ENCODE measurements around the gene SERPINB7.
"Not testable (repeated sequence)": the region's sequence is repeated elsewhere in the genome, so short reads cannot be mapped to it uniquely, and the experiment has no call there.

SERPINB7 gene, protein sequence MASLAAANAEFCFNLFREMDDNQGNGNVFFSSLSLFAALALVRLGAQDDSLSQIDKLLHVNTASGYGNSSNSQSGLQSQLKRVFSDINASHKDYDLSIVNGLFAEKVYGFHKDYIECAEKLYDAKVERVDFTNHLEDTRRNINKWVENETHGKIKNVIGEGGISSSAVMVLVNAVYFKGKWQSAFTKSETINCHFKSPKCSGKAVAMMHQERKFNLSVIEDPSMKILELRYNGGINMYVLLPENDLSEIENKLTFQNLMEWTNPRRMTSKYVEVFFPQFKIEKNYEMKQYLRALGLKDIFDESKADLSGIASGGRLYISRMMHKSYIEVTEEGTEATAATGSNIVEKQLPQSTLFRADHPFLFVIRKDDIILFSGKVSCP

DNA sequence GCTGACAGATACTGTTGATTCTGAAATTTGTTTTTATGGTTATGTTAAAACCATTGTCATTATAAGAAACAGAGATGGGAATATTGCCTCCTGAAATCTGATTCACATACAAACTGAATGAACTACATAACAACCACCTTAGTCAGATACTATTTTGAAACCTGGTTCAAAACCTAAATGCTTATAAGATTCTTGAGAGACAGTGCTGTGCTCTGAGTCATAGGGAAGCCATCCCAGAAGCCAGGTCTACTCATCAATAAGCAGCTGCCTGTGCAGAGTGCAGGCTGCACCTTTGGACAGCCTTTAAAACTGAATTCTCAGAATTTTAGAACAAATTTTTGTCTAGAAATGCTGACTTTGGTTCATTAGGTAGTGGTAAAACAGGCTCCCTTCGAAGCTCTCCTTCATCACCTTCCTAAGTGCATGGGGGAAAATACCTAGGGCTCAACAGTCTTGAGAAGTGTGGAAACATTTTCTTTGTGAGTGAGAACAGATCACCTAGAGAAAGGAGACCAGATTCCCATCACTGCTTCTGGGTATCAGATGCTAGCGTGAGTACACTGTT, at the start of gene SERPINB7:
Gene SERPINB7 (plus strand): TSS at position 253 of the 565 bp plus-strand sequence. CDS start 6,955 bp downstream, outside the sequence.
- DNase-seq (ENCODE audit: low read depth), result no peak

DNA sequence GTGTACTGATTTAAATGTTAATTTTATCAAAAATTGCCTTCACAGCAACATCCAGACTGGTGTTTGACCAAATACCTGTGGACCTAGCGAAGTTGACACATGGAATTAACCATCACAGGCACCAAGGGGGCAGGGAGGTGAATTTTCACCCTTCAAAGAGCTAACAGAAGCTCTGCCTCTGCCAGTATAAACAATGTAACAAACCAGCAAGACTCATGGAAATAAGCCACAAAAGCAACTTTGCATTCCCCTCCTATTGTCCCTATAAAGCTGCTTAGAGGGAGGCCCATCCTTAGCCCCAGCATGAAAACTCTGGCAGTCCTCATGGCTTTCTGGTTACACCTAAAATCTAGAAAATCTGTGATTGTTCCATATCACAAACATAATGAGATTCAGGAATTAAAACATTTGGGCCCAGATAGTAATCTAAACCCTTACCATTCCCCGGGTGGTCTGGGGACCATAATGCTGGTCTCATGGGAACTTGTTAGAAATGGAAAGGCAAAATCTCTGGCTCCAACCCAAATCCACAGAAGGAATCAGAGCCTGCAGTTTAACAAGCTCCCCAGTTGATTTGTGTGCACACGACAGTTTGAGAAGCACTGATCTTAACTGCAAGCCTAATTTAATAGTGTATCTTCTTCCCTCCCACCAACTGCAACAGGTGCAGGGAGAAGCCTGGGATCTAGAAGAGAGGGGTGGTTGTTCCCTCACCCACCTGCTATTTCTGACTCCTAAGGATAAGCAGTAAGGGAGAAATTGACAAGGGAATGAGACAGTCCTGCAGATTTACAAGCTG, 49.3 kb upstream of the SERPINB7 start:
- no peak for DNase-seq (ENCODE audit: low read depth)

DNA sequence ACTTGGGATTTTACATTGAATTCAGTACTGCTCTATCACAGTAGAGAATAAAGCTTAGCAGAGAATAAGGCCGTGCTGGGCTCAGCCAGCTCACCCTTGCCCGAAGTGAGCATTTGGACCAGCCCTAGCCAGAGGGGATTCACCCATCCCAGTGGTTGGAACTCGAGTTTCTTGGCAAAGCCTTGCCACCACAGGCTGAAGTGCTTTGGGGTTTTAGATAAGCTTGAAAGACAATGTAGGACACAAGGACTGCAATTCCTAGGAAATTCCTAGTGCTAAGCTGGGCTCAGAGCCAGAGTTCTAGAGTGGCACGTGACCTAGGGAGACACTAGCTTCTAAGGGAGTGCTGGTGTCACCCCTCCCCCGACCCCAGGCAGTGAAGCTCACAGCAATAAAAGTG, 44.4 kb upstream of the SERPINB7 start:
- DNase-seq (ENCODE audit: low read depth), result no peak

DNA sequence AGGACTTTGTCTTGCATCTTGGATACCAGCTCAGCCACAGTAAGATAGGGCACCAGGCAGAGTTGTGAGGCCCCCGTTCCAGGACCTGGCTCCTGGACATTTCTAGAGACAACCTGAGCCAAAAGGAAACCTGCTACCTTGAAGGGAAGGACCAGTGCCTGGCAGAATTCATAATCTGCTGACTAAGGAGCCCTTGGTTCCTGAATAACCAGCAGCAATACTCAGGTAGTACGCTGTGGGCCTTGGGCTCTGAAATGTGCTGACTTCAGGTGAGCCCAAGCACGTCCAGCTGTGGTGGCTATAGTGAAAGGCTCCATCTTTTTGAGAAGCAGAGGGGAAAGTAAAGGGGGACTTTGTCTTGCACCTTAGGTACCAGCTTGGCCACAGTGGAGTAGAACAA, 44.0 kb upstream of the SERPINB7 start:
- DNase-seq (ENCODE audit: low read depth), result no peak

DNA sequence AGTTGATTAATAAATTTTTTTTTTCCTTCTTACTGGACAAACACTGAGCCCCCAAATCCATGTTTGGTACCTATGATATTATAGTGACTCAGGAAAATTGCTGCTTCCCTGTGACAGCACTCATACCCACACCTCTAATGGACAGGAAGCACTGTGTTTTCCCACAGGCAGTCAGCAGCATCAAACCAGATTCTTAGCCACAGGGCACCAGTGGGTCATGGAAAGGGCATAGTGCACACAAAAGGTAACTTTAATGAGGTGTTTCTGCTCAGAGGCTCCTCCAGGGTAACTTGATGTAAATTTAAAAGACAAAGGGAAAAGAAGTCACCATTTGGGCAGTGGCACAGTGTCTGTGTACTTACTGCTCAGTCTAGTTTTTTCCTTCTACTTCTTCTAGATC, 38.3 kb upstream of the SERPINB7 start:
- DNase-seq (ENCODE audit: low read depth), result no peak

DNA sequence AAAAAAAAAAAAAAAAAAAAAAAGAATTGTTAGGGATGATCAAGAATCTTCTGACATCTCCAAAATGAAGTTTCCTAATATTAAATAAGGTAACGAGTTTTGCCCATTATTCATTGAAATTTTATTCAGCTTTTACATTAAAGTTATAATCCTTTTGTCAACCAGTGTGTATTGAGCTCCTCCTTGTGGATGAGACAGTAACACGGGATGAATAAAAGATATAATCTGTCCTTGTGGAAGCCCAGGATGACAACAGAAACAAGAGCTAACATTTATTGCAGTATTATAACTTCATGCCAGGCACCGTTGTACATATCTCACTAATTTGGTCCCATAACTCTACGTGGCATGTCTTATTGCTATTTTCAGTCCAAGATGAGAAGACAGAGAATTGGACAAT, 33.4 kb upstream of the SERPINB7 start:
- no peak for DNase-seq (ENCODE audit: low read depth)

DNA sequence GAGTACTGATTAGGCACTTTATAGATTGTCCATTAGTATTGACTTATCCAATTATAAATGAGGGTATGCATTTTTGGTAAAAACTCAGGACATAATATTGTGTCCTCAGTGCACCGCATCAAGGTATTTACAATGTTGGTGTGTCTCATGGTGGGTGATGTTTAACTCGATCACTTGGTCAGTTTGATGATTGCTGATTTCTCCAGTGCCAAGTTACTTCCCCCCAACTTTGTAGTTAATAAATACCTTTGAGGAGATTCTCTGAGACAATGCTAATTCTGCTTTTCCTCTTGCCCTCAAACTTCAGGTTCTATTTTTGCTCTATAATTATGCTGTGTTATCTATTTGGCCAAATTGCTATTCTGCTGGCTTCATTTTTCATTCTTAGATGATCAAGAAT, 28.2 kb upstream of the SERPINB7 start:
- no peak for DNase-seq (ENCODE audit: low read depth)

DNA sequence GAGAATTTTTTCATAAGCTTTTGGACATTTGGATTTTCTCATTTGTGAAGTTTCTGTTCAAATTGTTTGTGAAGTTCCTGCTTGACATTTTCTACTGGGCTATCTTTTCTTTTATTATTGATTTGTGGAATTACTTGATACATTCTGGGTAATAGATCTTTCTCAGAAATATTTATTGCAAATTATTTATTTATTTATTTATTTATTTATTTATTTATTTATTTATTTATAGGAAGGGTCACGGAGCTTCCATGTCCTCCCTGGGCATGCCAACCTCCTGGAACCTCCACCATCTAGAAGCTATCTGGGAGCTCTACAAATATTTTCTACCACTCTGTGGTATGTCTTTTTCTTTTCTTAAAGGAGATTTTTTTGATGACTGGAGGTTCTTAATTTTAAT, 25.7 kb upstream of the SERPINB7 start:
- DNase-seq (ENCODE audit: low read depth), result no peak

DNA sequence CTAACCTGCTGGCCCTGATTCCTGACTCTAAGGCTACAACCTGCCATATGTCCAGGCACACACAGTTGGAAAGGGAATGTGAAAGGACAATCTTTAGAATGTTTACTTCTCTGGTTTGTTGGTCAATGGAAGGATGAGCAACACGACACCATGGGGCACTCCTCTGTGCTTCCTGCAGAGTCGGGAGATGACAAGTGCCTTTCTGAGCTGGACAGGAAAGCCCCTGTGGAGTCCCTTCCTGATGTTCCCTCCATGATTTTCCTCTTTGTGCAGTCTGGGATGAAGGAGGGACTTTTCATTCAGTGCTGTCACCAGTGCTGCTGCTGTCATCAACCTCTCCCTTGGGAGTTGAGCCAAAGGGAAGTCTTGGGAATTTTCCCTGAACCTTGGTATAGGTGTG, 22.6 kb upstream of the SERPINB7 start:
- DNase-seq (ENCODE audit: low read depth), result no peak

DNA sequence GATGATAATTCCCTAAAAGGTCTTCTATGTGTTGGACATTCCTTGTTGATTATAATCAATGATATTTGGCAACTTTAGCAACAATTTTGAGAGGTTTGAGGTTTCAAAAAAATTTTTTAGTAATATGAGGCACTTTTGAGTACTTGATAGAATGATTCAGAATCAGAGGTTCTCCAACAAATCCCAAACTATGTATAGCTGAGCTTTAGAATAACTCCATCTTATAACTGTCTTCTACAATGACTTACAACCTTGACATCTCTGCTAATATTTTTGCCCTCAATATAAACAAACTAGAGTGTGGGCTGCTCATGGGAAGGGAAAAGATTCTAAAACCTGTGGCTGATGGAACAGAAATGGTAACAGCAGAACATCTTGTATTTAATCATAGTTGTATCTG, 21.5 kb upstream of the SERPINB7 start:
- no peak for DNase-seq (ENCODE audit: low read depth)

DNA sequence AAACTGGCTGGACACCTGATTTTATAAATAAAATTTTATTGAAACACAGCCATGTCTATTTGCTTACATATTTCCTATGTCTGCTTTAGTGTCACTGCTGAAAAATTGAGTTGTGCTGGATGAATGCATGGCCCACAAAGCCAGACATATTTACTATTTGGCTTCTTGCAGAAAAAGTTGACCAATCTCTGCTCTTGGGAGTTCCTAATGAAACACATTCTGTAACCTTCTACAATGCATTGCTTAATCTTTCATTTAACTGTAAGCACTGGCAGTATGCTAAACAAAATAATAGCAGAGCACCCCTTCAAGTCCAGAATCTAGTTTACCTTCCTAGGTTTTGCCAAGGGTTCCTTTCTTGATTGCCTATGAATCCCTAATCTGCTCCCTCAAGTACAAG, 17.7 kb upstream of the SERPINB7 start:
- no peak for DNase-seq (ENCODE audit: low read depth)

DNA sequence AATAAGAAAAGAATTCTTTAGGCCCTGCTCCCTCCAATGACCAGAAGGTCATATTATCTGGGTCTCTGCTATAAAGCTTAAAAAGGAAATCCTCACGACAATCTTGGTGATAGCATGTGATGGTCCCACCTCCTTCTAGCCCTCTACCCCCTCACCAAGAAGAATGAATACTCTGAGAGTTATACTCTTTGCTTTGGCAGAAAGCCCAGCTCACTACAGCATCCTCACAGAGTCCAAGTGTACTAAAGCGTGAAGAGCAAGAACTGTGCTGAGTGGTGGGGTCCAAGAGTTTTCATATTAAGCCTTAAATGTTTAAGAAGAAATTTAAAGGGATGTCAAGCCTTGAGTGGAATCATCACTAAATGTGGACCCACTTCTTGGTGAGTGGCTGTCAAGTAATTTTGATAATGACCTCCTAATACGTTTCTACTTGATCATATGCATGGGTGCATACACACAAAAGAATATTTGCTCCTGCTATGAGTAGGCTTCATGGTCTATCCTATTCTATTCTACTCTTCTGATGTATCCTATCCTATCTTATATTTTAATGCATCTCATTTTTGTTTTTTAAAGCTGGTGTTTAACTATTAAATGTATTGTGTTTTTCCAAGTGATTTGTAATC, 16.5 kb upstream of the SERPINB7 start:
- DNase-seq (ENCODE audit: low read depth), result no peak

DNA sequence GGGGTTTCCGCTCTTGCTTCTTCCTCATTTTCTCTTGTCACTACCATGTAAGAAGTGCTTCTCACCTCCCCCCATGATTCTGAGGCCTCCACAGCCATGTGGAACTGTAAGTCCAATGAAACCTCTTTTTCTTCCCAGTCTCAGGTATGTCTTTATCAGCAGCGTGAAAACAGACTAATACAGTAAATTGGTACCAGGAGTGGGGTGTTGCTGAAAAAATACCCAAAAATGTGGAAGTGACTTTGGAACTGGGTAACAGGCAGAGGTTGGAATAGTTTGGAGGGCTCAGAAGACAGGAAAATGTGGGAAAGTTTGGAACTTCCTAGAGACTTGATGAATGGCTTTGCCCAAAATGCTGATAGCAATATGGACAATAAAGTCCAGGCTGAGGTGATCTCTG, 15.4 kb upstream of the SERPINB7 start:
- DNase-seq (ENCODE audit: low read depth), result not testable (repeated sequence)

DNA sequence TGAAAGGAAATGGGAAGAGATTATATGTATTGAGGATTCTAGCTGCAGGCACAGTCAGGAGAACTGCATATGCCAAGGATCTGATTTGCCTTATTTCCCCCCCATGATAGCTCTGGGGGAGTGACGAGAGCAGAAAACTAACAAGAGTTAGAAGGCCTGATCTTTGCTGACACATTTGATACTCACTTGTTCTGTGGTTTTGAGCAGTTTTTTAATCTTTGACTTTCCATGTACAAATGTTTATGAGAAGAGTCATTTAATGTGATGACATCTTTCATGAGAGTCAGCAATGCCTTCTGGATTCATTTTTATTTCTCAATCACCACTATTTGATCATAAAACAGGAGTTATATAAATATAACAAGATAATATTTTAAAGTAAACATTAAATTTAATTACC, 12.7 kb upstream of the SERPINB7 start:
- DNase-seq (ENCODE audit: low read depth), result no peak

DNA sequence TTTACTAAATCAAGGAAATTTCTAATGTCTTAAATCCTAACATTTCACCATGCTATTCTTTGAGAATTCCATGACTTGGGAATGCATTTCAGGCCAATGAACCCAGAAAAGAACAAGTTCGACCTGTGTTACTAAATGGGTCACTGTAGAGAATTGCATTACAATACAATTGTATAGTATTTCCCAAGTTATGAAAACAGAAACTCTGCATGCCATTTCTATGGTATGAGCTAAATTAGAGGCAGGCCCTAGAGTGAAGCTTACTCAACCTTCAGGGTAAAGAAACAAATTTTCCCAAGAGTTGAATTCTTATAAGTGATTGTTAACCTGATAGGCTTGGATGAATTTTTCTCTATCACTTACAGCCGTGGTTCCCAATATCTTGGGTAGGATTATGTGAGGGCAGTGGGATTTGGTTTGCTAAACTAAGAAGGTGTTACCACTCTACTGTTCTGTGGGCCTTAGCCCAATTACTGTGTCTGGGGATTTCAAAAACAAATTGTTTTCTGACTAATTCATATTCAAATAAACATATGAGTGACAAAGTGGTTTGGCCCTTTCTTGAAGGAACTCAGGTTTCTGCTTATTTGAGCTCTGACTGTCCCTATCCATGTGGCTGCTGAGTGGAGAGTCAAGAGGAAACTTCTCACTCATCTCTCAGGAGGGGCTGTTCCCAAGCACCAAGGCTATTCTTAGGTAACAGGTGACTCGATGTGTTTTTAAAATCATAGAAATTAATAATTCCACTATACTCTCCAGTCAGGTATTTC, 11.2 kb upstream of the SERPINB7 start:
- DNase-seq (ENCODE audit: low read depth), result no peak

DNA sequence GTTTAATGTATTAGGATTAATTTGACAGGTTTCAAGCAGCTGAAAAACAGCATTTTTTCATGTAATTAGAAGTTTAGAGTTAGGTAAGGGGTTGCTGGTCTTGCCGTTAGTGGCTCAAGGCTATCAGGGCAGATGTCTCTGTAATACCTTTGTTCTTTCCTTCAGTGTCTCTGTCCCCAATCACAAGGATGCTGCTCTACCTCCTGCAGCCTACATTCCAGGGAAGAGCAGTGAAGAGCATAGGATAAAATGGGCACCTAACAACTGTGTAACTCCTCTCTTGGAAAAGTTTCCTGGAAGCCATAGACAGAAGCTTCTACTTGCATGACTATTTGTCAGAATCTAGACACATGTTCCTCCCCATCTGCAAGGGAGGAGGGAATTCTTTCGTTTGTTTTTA, 9.4 kb upstream of the SERPINB7 start:
- DNase-seq (ENCODE audit: low read depth), result no peak

DNA sequence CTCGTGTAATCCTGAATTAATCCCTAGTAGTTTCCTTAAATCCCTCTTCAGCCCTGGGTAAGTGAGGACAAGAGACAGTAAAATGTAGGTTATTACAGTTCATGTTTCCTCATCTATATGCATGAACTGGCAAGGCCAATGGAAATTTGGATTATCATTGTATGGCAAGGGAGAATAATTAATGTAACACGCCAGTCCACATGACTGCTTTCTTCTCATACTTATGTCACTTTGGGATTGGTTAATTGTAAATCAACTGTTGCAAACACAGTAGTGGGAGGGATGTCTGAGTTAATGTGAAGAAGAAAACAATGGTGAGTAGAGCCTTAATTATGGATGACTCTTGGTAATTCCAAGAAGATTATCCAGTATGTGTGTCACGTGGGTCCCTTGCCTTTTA, 1.7 kb upstream of the SERPINB7 start:
- no peak for DNase-seq (ENCODE audit: low read depth)

DNA sequence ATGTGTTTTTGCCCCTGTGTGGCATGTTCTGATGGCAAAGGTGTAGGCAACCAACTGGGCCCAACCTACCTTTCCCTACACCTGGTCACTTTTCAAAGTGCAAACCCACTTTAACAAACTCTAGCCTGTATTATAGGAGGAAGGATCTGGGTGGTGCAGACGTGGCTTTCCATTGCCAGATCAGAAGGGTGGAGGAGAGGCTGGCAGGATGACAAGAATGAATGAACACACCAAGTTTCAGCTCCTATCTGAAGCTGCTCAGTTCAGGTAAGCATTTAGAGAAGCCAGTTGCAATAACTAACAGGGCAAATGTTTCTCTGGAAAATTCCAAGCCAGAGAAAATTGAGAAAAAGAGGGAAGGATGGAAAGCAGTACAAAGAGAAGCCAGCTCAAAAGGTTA, 707 bp upstream of the SERPINB7 start:
- DNase-seq (ENCODE audit: low read depth), result no peak

DNA sequence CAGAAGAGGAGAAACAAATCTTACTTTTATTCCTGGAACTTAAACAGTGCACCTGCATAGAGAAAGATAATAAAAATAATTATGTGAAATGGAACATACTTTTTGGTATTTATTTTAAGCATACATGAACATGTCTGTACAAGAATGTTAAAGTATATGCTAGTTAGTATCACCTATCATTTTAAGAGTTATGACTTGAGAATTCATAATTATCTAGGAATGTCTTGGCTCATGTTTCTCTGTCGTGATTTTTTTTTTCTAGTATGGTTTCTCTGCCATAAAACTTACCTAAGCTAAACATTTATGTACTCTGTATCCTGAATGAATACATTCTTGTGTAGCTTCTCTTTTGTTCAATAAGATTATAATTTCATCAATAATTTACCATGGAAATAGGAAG, 4.2 kb downstream of the SERPINB7 start:
- DNase-seq (ENCODE audit: low read depth), result no peak

DNA sequence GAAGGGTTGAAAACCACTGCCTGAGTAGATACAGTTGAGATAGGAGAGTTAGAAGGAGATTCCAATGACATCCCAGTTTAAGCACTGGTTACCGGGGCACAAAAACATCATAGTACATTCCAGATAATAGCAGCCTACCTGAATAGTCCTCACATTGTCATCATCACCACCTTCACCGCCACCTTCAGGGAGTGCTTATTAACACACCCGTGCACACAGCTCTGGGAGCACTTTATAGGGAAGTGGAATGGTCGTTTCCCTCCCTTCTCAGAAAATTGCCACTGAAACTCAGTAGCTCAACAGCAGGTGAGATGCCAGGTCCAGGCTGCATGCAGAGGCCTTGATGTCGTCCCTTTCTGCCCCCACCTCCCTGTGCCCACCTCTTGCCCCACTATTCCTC, 8.2 kb downstream of the SERPINB7 start:
- DNase-seq (ENCODE audit: low read depth), result no peak

DNA sequence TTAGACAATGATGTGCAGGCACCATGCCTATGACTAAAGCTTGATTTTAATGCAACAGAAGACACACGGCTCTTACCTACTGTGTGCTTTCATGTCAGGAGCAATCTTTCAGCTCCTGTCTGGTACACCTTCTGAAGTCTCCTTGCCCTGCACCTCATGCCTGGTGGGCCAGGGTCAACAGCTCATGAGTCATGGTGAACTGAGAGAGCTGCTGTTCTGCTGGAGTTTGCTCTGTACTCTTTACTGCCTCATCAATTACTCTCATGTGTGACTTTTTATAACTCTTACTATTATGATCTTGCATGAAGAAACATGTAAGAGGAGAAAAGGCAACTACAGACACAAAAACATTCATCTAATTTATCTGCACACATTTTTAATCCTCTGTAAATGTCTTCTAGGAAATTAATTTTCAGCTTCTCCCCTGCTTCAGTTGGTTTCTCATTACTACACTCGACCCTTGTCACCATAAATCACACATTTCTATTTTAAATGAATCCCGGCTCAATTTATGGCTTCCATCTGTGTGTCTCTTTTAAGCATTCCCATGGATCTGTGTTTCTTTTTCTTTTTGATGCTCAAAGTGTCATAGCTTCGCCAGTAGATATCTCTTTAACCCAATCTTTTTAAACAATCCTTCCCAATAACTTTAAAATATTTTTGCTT, 9.7 kb downstream of the SERPINB7 start:
- DNase-seq (ENCODE audit: low read depth), result no peak

Measured in stimulated activated CD4-positive, alpha-beta T cell treated with anti-CD3 and anti-CD28 coated beads, Interleukin-2, amount 100 ng/mL, for 4 hours (primary cell).